Activated T-cell treated with anti-CD3 and anti-CD28 coated beads, Interleukin-2, amount 50 U/mL, for 4 hours (primary cell): Measurements from ENCODE around the gene SOX13. TPM values are rescaled to one million over a fixed set of nuclear protein-coding genes. Genes with fewer than 3 reads are reported as not detected.

Experiments
- ATAC-seq, 2 donors: fragments of 200-7000 bp; cut with Tn5 transposase; one replicate each; pipeline ENCODE4 v1.10.0; 2021
- DNase-seq: peaks from one replicate; pipeline ENCODE4 v3.0.0-alpha.2; 2020
- H3K27me3 Mint-ChIP-seq: one replicate; pipeline ENCODE4 v1.8.0; 2021; ENCODE audit warnings: low read depth, mixed read lengths
- H3K36me3 Mint-ChIP-seq: one replicate; pipeline ENCODE4 v1.8.0; 2022; ENCODE audit warnings: mixed read lengths; ENCODE audit not compliant: insufficient read depth
- H3K4me1 Mint-ChIP-seq: one replicate; pipeline ENCODE4 v1.8.0; 2021; ENCODE audit warnings: low read depth, mixed read lengths
- H3K4me3 Mint-ChIP-seq: one replicate; pipeline ENCODE4 v1.8.0; 2021; ENCODE audit warnings: mild to moderate bottlenecking, moderate library complexity, mixed read lengths
- H3K9me3 Mint-ChIP-seq: one replicate; pipeline ENCODE4 v1.8.0; 2021; ENCODE audit warnings: mixed read lengths
- total RNA-seq, 3 donors: library from RNA; stranded (reverse); gene quantifications; one replicate each; pipeline ENCODE4 v1.2.1, GENCODE V29; 2021

The SOX13 gene
- total RNA-seq, 3 donors from 2014 or later = 0.33 to 1.4 (median 1.0) TPM

- Mint-ChIP-seq H3K4me3 (peak overlapping the region; percentile 35), H3K4me1 (peaks cover 34% of the 10 kb centered on the region), H3K27me3 (peaks cover 1% of the 10 kb centered on the region), H3K36me3 (no peaks in the 10 kb centered on the region), H3K9me3 (no peaks in the 10 kb centered on the region)
- no peak for DNase-seq
- ATAC-seq = peak in 1 of 2 donors; percentile 8
These were observed 29.2 kb downstream of the SOX13 start for GRCh38 chr1:204102029-204102611.

GRCh38 chr1:204102739-204103430, 30.0 kb downstream of the SOX13 start:
- no peak for DNase-seq
- Mint-ChIP-seq H3K4me1 (peaks cover 34% of the 10 kb centered on the region), H3K4me3 (peak overlapping the region; percentile 35), H3K9me3 (no peaks in the 10 kb centered on the region), H3K36me3 (no peaks in the 10 kb centered on the region), H3K27me3 (peaks cover 1% of the 10 kb centered on the region)
- ATAC-seq = no peak

DNA sequence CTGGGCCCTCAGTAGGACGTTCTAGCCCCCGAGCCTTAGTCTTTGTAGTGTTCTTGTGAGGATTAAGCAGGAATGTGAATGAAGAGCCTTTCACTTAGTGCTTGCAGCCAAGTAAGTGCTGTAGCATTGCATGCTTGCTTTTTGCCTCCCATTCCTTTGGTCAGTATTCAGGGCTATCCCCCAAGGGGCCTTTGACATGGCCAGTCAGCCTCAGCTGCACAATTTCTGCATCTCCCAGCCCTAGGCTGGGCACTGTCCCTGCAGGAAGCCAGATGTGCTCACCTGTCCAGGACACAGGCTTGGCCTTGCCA, 30.5 kb downstream of the SOX13 start:
- H3K4me1 Mint-ChIP-seq = peaks cover 34% of the 10 kb centered on the region
- H3K9me3 Mint-ChIP-seq = no peaks in the 10 kb centered on the region
- ATAC-seq = no peak
- H3K36me3 Mint-ChIP-seq = no peaks in the 10 kb centered on the region
- DNase-seq = no peak
- H3K27me3 Mint-ChIP-seq = peaks cover 1% of the 10 kb centered on the region
- H3K4me3 Mint-ChIP-seq = no peak overlapping the region

DNA sequence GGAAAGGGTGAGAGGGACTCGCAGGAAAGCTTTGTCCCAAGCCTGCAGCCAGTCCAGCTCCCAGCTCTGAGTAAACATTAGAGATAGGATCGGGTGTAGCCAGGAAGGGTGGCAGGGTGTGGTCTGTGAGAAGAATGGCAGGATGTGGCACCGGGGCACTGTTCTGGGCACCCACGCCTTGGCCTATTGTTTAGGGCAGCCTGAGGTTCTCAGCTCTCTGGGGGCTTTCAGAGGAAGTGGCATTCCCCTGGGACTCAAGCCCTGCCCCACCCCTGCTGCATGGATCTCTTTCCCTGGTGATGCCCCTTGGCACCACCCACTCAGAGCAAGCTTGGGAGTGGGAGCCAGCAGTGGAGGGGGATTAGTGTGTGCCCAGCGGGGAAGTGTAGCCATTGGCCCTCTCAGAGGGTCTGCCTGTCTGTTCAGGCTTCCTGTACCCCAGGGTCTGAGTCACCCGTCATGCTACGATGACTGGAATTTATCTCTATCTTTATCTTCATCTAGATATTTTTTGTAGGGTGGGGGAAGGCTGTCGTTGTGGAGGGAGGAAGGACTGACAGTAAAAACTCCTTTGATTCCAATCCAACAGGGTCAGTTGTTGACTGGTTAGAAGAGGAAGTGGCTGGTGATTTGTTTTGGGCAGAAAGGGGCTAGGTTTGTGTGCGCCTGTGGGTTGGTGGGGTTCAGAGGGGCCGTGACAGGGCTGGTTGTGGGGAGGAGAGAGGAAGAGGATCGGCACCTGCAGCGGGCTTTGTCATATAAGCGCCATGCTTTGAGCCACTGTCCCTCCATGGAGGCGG, 31.6 kb downstream of the SOX13 start:
- Mint-ChIP-seq H3K4me3 (no peak overlapping the region), H3K27me3 (peaks cover 4% of the 10 kb centered on the region), H3K9me3 (no peaks in the 10 kb centered on the region), H3K4me1 (peaks cover 34% of the 10 kb centered on the region), H3K36me3 (no peaks in the 10 kb centered on the region)
- DNase-seq (no peak), ATAC-seq (peak; percentile 49 to 61)

- Mint-ChIP-seq H3K36me3 (no peaks in the 10 kb centered on the region), H3K4me1 (peaks cover 34% of the 10 kb centered on the region), H3K4me3 (no peak overlapping the region), H3K27me3 (peaks cover 4% of the 10 kb centered on the region), H3K9me3 (no peaks in the 10 kb centered on the region)
- DNase-seq (no peak), ATAC-seq (no peak)
These were observed 32.2 kb downstream of the SOX13 start for GRCh38 chr1:204105131-204105515.

DNA sequence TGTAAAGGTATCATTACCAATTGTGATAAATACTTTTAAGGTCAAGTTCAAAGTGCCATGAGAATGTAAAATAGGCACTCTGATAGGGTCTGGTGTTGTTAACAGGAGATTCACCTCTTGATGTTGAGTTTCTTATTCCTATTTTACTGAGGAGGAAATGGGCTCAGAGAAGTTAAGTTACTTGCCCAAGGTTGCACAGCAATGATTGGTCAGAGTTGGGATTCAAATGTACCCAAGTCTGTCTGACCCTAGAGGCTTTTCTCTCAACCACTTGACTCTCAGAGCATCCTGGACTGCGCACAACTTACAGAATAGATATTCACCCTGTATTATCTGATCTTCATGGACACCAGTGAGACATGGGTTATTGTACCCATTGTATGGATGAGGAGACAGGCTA, 33.9 kb downstream of the SOX13 start:
- Mint-ChIP-seq H3K27me3 (peaks cover 4% of the 10 kb centered on the region), H3K4me1 (peaks cover 32% of the 10 kb centered on the region), H3K36me3 (no peaks in the 10 kb centered on the region), H3K4me3 (no peak overlapping the region), H3K9me3 (no peaks in the 10 kb centered on the region)
- DNase-seq (no peak), ATAC-seq (no peak)

DNA sequence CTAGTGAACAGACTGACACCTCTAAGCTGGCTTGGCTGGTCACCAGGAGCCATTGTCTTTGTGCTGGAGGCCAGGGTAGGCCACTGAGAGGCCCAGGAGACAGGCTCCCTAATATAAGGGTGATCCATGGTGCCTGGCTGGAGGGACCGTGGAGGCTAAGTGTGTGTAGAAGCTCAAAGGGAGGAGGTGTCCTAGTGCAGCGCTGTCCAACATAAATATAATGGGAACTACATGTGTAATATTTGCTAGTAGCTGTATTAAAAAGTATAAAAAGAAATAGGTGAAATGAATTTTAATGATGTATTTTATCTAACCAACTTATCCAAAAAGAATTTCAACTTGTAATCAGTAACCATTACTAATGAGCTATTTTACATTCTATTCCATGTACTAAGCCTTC, 35.0 kb downstream of the SOX13 start:
- H3K27me3 Mint-ChIP-seq = peaks cover 4% of the 10 kb centered on the region
- DNase-seq = no peak
- peaks cover 24% of the 10 kb centered on the region for H3K4me1 Mint-ChIP-seq
- no peak overlapping the region for H3K4me3 Mint-ChIP-seq
- no peak for ATAC-seq
- H3K36me3 Mint-ChIP-seq = no peaks in the 10 kb centered on the region
- H3K9me3 Mint-ChIP-seq = no peaks in the 10 kb centered on the region

DNA sequence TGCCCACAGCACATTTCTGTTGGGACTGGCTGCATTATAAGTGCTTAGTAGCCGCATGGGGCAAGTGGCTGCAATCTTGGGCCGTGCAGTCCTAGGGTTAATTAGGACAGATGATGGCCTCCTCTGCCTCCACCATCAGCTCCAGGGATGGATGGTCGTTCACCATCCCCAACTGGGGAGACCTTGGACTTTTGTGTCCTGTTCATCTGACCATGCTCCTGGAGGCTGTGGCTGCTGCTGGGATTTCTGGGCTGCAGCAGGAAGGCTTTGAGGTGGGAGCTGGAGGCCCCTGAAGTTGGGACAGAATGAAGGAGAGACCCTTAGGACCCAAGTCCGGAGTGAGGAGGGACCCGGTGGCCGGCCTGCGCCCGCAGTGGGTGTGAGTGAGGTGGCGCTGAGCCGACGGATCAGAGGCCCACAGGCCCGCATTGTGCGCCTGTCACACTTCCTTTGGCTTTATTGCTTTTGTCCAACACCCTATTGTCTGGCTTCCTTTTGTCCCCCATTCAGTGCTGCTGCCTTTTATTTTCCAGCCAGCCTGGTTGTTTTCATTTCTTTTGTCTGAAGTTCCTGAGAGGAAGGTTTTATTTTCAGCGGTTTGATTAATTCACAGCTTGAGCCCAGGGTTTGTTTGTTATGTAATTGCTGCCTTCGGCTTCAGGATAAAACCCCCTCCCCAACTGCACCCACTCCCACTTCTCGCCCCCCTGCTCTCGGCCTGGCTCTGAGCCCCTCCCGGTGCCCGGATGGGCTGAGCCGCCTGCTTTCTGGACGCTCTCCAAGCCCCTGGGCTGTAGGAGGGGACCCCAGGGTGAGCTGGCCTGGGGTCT, 35.6 kb downstream of the SOX13 start:
- Mint-ChIP-seq H3K9me3 (no peaks in the 10 kb centered on the region), H3K36me3 (no peaks in the 10 kb centered on the region), H3K4me3 (no peak overlapping the region), H3K27me3 (peaks cover 4% of the 10 kb centered on the region), H3K4me1 (peaks cover 18% of the 10 kb centered on the region)
- DNase-seq (no peak), ATAC-seq (no peak)

- H3K36me3 Mint-ChIP-seq = no peaks in the 10 kb centered on the region
- peaks cover 3% of the 10 kb centered on the region for H3K27me3 Mint-ChIP-seq
- H3K4me3 Mint-ChIP-seq = no peak overlapping the region
- ATAC-seq (no peak), DNase-seq (no peak)
- H3K4me1 Mint-ChIP-seq = peaks cover under 1% of the 10 kb centered on the region
- H3K9me3 Mint-ChIP-seq = no peaks in the 10 kb centered on the region
These were observed 38.1 kb downstream of the SOX13 start for GRCh38 chr1:204110894-204111633.

GRCh38 chr1:204112876-204113730, 40.2 kb downstream of the SOX13 start:
- Mint-ChIP-seq H3K9me3 (no peaks in the 10 kb centered on the region), H3K27me3 (peaks cover 3% of the 10 kb centered on the region), H3K4me1 (no peaks in the 10 kb centered on the region), H3K36me3 (no peaks in the 10 kb centered on the region), H3K4me3 (no peak overlapping the region)
- ATAC-seq (no peak), DNase-seq (no peak)

DNA sequence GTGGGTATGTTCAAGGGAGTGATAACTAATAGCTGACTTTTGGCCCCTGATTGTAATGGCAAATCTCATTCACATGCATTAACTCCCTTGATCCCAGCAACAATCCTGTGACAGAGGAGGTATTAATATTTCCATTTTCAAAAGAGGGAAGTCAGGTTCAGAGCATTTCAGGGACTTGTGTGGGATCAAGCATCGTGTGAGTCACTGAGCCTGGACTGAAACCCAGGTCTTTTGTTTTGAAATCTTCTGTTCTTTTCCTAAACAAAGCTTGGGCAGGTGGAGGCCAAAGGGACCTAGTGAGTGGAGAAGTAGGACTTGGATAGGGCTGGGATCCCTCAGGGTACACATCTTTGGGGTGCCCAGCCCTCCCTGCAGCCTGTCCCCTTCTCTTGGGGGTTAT, 41.0 kb downstream of the SOX13 start:
- Mint-ChIP-seq H3K9me3 (no peaks in the 10 kb centered on the region), H3K36me3 (no peaks in the 10 kb centered on the region), H3K4me3 (no peak overlapping the region), H3K4me1 (no peaks in the 10 kb centered on the region), H3K27me3 (peaks cover 3% of the 10 kb centered on the region)
- DNase-seq = no peak
- ATAC-seq = no peak

DNA sequence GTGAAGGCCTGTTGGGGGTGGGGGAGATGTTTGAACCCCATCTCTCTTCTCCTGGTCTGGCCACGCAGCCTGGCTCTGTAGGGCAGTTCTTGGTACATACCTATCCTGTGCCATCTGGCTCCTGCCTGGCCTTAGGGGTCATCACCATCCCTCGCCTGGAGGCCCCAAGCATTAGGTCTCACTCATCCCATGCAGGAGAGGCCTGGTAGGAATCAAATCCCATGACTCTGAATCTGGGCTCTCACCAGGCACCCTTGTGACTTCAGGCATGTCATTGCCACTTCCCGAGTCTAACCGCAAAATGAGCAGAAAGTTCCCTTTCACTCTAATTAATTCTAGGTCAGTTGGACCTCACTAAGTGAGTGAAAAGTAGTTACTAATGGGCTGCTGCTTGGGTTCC, 41.7 kb downstream of the SOX13 start:
- H3K27me3 Mint-ChIP-seq = no peaks in the 10 kb centered on the region
- ATAC-seq (no peak), DNase-seq (no peak)
- H3K36me3 Mint-ChIP-seq = no peaks in the 10 kb centered on the region
- H3K4me3 Mint-ChIP-seq = no peak overlapping the region
- no peaks in the 10 kb centered on the region for H3K4me1 Mint-ChIP-seq
- no peaks in the 10 kb centered on the region for H3K9me3 Mint-ChIP-seq

DNA sequence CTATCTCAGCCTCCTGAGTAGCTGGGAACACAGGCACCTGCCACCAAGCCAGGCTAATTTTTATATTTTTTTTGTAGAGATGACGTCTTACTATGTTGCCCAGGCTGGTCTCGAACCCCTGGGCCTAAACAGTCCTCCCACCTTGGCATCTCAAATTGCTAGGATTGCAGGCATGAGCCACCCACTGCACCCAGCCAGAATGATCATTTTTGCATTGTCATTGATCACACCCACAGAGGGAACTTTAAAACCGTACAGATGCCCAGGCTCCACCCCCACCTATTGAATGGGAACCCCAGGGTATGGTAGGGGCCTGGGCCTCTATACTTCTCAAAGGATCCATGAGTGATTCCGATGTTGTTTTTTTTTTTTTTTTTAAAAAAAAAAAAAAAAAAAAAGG, 42.2 kb downstream of the SOX13 start:
- ATAC-seq (no peak), DNase-seq (no peak)
- Mint-ChIP-seq H3K27me3 (no peaks in the 10 kb centered on the region), H3K36me3 (no peaks in the 10 kb centered on the region), H3K9me3 (no peaks in the 10 kb centered on the region), H3K4me3 (no peak overlapping the region), H3K4me1 (no peaks in the 10 kb centered on the region)
